Prostate gland (tissue), 2 donors: ENCODE results near the gene MAFG.

Source experiments
- CTCF ChIP-seq, 4 experiments: fragments of 200-600 bp in 2 of 4; fragments of 450-650 bp in 2 of 4; sonication (generic) in 2 of 4; IDR thresholded peaks; 1 replicate in 3 of 4; 2 replicates in 1 of 4; pipeline ENCODE4 v1.5.1; 2016 to 2019; ENCODE audit warnings: antibody characterized with exemption in 4 of 4, mild to moderate bottlenecking in 2 of 4, moderate library complexity in 2 of 4
- POLR2A ChIP-seq: fragments of 450-650 bp; IDR thresholded peaks from one replicate; pipeline ENCODE4 v1.6.1; 2016; ENCODE audit warnings: antibody characterized with exemption, mild to moderate bottlenecking

- TF ChIP-seq CTCF (IDR thresholded peaks at IDR 0.05) (no peak), POLR2A (no peak)
Measured at GRCh38 chr17:81888988-81889595, 38.4 kb downstream of the MAFG start.
